GM21717 (cell line): ENCODE results near the gene HMCES.
A peak's percentile ranks its signal among the peaks of the same experiment; 100 is the strongest.

Source experiments
- ATAC-seq: cut with Tn5 transposase; IDR thresholded peaks from one replicate; pipeline ENCODE4 v1.9.1; 2021; ENCODE audit warnings: mild to moderate bottlenecking, moderate library complexity; ENCODE audit not compliant: unreplicated experiment

Gene HMCES

GRCh38 chr3:129278439-129278965 is at the start of gene HMCES:
Gene HMCES, plus strand, starts transcription at chr3:129278870. Its CDS starts 863 bp downstream, at chr3:129279733.
- peak; percentile 47 for ATAC-seq

GRCh38 chr3:129228891-129229585 is 49.6 kb upstream of the HMCES start:
- ATAC-seq, result no peak

GRCh38 chr3:129230311-129231019 is 48.2 kb upstream of the HMCES start:
- ATAC-seq, result no peak

GRCh38 chr3:129231331-129232119 is 47.1 kb upstream of the HMCES start:
- no peak for ATAC-seq

- ATAC-seq, result peak; percentile 84
These were observed 45.1 kb upstream of the HMCES start for GRCh38 chr3:129233538-129233937.

- no peak for ATAC-seq
These were observed 44.2 kb upstream of the HMCES start for GRCh38 chr3:129234441-129234840.

GRCh38 chr3:129235344-129235917 is 43.2 kb upstream of the HMCES start:
- no peak for ATAC-seq

GRCh38 chr3:129238945-129239705 is 39.5 kb upstream of the HMCES start:
- ATAC-seq, result no peak

GRCh38 chr3:129239991-129240390 is 38.7 kb upstream of the HMCES start:
- ATAC-seq, result no peak

GRCh38 chr3:129240436-129240835 is 38.2 kb upstream of the HMCES start:
- ATAC-seq, result no peak

GRCh38 chr3:129245141-129245540 is 33.5 kb upstream of the HMCES start:
- no peak for ATAC-seq

- peak; percentile 42 for ATAC-seq
These were observed 32.9 kb upstream of the HMCES start for GRCh38 chr3:129245641-129246306.

- ATAC-seq, result no peak
These were observed 32.0 kb upstream of the HMCES start for GRCh38 chr3:129246636-129247035.

GRCh38 chr3:129248286-129248979 is 30.2 kb upstream of the HMCES start:
- ATAC-seq, result no peak

- peak; percentile 72 for ATAC-seq
These were observed 29.2 kb upstream of the HMCES start, which contains the start of gene COPG1 for GRCh38 chr3:129249284-129250065. Gene COPG1, plus strand, starts transcription at chr3:129249606. Its CDS starts 104 bp downstream, at chr3:129249710.

GRCh38 chr3:129252748-129253147 is 25.9 kb upstream of the HMCES start:
- no peak for ATAC-seq

GRCh38 chr3:129254536-129255230 is 24.0 kb upstream of the HMCES start:
- no peak for ATAC-seq

GRCh38 chr3:129256270-129256669 is 22.4 kb upstream of the HMCES start:
- ATAC-seq, result no peak
